ENCODE data around the gene TNFRSF12A.

TNFRSF12A gene

DNA sequence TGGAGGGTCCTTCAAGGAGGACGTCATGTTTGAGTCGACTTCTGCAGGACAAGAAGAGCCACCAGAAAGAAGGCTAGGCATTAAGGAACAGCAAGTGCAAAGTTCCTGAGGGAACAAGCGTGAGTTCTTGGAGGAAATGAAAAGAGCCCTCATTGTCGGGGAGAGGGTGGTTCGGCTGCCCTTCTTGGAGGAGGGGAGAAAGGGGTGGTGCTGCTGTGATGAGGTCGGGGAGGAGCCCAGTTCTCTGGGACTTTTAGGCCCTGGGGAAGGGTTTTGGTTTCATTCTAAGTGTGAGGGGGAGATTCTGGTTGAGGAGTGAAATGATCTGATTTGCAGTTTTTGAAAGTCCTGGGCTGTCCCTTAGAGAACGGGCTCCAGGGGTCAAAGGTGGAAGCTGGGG lies 12.5 kb downstream of the TNFRSF12A start:
- no peaks in the 10 kb centered on the region for H3K9me3 Mint-ChIP-seq
- H3K4me1 Mint-ChIP-seq = peaks cover 21% of the 10 kb centered on the region
- H3K4me3 Mint-ChIP-seq = no peak overlapping the region
- H3K27ac Mint-ChIP-seq = no peak overlapping the region
- no peak for ATAC-seq (ENCODE audit: low read depth)
- peaks cover 2% of the 10 kb centered on the region for H3K36me3 Mint-ChIP-seq
- DNase-seq (ENCODE audit: low spot score in 2 of 2) = no peak
- peaks cover 52% of the 10 kb centered on the region for H3K27me3 Mint-ChIP-seq

GRCh38 chr16:3035289-3035971 lies 15.3 kb downstream of the TNFRSF12A start:
- ATAC-seq (ENCODE audit: low read depth) = no peak
- H3K4me3 Mint-ChIP-seq = no peak overlapping the region
- peaks cover 2% of the 10 kb centered on the region for H3K36me3 Mint-ChIP-seq
- DNase-seq (ENCODE audit: low spot score in 2 of 2) = no peak
- peaks cover 9% of the 10 kb centered on the region for H3K4me1 Mint-ChIP-seq
- peaks cover 52% of the 10 kb centered on the region for H3K27me3 Mint-ChIP-seq
- no peaks in the 10 kb centered on the region for H3K9me3 Mint-ChIP-seq
- peak overlapping the region; percentile 15 for H3K27ac Mint-ChIP-seq

GRCh38 chr16:3035972-3036725 lies 16.0 kb downstream of the TNFRSF12A start:
- DNase-seq (ENCODE audit: low spot score in 2 of 2) (no peak), ATAC-seq (ENCODE audit: low read depth) (no peak)
- peaks cover 7% of the 10 kb centered on the region for H3K4me1 Mint-ChIP-seq
- peaks cover 2% of the 10 kb centered on the region for H3K36me3 Mint-ChIP-seq
- H3K4me3 Mint-ChIP-seq = peak overlapping the region; percentile 11
- no peaks in the 10 kb centered on the region for H3K9me3 Mint-ChIP-seq
- H3K27me3 Mint-ChIP-seq = peaks cover 46% of the 10 kb centered on the region
- peak overlapping the region; percentile 15 for H3K27ac Mint-ChIP-seq

DNA sequence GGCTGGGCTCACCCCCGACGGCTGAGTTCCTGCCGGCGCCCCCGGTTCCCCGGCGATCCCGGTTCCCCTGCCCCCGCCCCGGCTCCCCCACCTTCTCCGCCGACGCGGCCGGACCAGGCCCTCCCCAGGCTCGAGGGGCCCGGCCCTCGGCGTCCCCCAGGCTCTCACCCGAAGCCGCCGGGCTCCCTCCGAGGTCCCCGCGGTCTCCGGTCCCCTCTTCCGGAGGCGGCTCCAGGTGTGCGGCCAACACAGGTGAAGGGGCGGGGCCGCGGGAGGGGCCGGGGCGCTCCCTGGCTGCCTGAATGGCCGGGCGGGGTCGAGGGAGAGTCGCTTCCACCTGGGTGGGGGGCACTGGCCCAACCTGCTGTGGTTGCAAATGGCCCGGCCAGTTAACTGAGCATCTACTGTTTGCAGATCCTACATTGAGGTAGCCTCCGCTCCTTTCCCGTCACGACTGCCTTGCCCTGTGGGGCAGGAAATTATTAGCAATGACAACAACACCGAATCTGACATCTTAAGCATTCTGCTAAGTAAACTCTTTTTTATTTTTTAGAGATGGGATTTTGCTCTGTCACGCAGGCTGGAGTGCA lies 16.7 kb downstream of the TNFRSF12A start, which contains the start of gene BICDL2:
Gene BICDL2, minus strand, starts transcription at position 219 of the 590 bp plus-strand sequence. CDS start 1,448 bp downstream, outside the sequence.
- Mint-ChIP-seq H3K4me3 (peak within 1 kb of the TSS; percentile 60), H3K27me3 (peaks cover 42% of the 10 kb centered on the region), H3K27ac (peak within 1 kb of the TSS; percentile 15), H3K9me3 (no peaks in the 10 kb centered on the region), H3K36me3 (peaks cover 2% of the 10 kb centered on the region), H3K4me1 (peaks cover 7% of the 10 kb centered on the region)
- DNase-seq (ENCODE audit: low spot score in 2 of 2) (no peak), ATAC-seq (ENCODE audit: low read depth) (no peak)

DNA sequence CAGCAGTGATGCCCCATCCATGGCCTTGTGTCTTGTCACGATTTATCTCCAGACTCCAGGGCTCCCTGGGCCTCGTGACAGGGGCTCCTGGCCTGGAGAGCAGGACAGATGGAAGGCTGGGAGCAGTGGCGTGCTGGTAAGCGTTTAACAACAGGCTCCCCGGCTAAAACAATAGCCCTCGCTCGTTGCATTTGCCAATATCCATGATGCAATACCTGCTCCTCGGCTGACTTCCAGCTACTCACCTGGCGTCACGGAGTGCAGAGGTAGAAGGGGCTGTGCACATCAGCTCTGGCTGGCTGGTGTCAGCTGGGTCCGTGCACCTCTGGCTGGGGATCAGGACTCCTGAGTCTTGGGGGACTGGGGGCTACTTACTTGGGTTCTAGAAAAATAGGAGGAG lies 18.1 kb downstream of the TNFRSF12A start:
- Mint-ChIP-seq H3K36me3 (peaks cover 2% of the 10 kb centered on the region), H3K27me3 (peaks cover 33% of the 10 kb centered on the region), H3K9me3 (no peaks in the 10 kb centered on the region), H3K4me1 (peaks cover 7% of the 10 kb centered on the region), H3K4me3 (no peak overlapping the region), H3K27ac (no peak overlapping the region)
- ATAC-seq (ENCODE audit: low read depth) (no peak), DNase-seq (ENCODE audit: low spot score in 2 of 2) (no peak)

GRCh38 chr16:3038896-3039295 lies 18.7 kb downstream of the TNFRSF12A start:
- ATAC-seq (ENCODE audit: low read depth) = no peak
- Mint-ChIP-seq H3K4me3 (no peak overlapping the region), H3K27me3 (peaks cover 31% of the 10 kb centered on the region)

GRCh38 chr16:3042376-3042775 lies 22.2 kb downstream of the TNFRSF12A start:
- H3K9me3 Mint-ChIP-seq = no peaks in the 10 kb centered on the region
- peaks cover 3% of the 10 kb centered on the region for H3K4me1 Mint-ChIP-seq
- H3K27ac Mint-ChIP-seq = no peak overlapping the region
- no peak overlapping the region for H3K4me3 Mint-ChIP-seq
- no peaks in the 10 kb centered on the region for H3K36me3 Mint-ChIP-seq
- ATAC-seq (ENCODE audit: low read depth) (no peak), DNase-seq (ENCODE audit: low spot score in 2 of 2) (no peak)
- peaks cover 25% of the 10 kb centered on the region for H3K27me3 Mint-ChIP-seq

More at GRCh38 chr16:3038896-3039295, 18.7 kb downstream of the TNFRSF12A start:
- Mint-ChIP-seq H3K4me1 (peaks cover 7% of the 10 kb centered on the region), H3K27ac (no peak overlapping the region), H3K9me3 (no peaks in the 10 kb centered on the region), H3K36me3 (peaks cover 2% of the 10 kb centered on the region)
- DNase-seq (ENCODE audit: low spot score in 2 of 2) = no peak

- H3K27ac Mint-ChIP-seq = no peak overlapping the region
- no peaks in the 10 kb centered on the region for H3K36me3 Mint-ChIP-seq
- DNase-seq (ENCODE audit: low spot score in 2 of 2) (no peak), ATAC-seq (ENCODE audit: low read depth) (no peak)
- H3K4me1 Mint-ChIP-seq = peaks cover 3% of the 10 kb centered on the region
- H3K4me3 Mint-ChIP-seq = peak overlapping the region; percentile 84
- peaks cover 23% of the 10 kb centered on the region for H3K27me3 Mint-ChIP-seq
- H3K9me3 Mint-ChIP-seq = no peaks in the 10 kb centered on the region
These were observed 24.5 kb downstream of the TNFRSF12A start for GRCh38 chr16:3044708-3045107.

- H3K36me3 Mint-ChIP-seq = no peaks in the 10 kb centered on the region
- peaks cover 18% of the 10 kb centered on the region for H3K27me3 Mint-ChIP-seq
- DNase-seq (ENCODE audit: low spot score in 2 of 2) (peak; percentile 49 to 58), ATAC-seq (ENCODE audit: low read depth) (peak; percentile 90)
- H3K9me3 Mint-ChIP-seq = no peaks in the 10 kb centered on the region
- H3K4me3 Mint-ChIP-seq = peak within 1 kb of the TSS; percentile 84
- no peak within 1 kb of the TSS for H3K27ac Mint-ChIP-seq
- H3K4me1 Mint-ChIP-seq = peaks cover 3% of the 10 kb centered on the region
These were observed 25.8 kb downstream of the TNFRSF12A start, which contains the start of gene MMP25 for GRCh38 chr16:3045758-3046640. Gene MMP25, plus strand, starts transcription at chr16:3046561. Its CDS starts 357 bp downstream, at chr16:3046918.

DNA sequence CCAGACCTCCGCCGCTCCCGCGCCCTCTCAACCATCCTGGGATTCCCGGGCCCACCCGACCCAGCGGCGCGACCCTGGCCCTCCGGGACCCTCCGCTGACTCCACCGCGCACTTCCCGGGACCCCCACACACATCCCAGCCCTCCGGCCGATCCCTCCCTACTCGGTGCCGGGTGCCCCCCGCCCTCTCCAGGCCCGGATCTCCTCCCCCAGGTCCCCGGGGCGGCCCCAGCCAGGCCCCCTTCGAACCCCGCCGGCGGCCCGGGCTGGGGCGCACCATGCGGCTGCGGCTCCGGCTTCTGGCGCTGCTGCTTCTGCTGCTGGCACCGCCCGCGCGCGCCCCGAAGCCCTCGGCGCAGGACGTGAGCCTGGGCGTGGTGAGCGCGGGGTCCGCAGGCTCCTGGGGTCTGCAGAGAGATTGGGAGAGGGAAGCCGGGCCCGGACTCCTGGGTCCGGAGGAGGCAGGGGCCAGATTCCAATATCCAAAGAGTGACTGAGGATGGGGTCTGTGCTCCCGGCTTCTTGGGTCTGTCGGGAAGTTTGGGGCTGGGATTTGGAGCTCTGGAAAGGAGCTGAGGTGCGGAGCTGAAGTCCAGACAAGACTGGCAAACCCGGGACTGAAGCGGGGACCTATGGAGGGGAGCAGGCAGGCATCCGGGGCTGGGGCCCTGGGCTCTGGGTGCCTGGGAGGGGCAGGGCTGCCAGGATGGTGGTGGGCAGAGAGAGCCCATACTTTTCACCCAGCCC lies 26.6 kb downstream of the TNFRSF12A start:
- ATAC-seq (ENCODE audit: low read depth) = no peak

GRCh38 chr16:3047387-3047720 lies 27.2 kb downstream of the TNFRSF12A start:
- DNase-seq (ENCODE audit: low spot score in 2 of 2) (no peak), ATAC-seq (ENCODE audit: low read depth) (no peak)
- Mint-ChIP-seq H3K36me3 (no peaks in the 10 kb centered on the region), H3K27me3 (peaks cover 18% of the 10 kb centered on the region), H3K4me1 (peaks cover 3% of the 10 kb centered on the region), H3K9me3 (no peaks in the 10 kb centered on the region), H3K27ac (no peak overlapping the region), H3K4me3 (no peak overlapping the region)

More for the DNA sequence above, 26.6 kb downstream of the TNFRSF12A start:
- Mint-ChIP-seq H3K27me3 (peaks cover 18% of the 10 kb centered on the region), H3K36me3 (no peaks in the 10 kb centered on the region), H3K27ac (no peak overlapping the region), H3K9me3 (no peaks in the 10 kb centered on the region), H3K4me3 (peak overlapping the region; percentile 43), H3K4me1 (peaks cover 3% of the 10 kb centered on the region)
- no peak for DNase-seq (ENCODE audit: low spot score in 2 of 2)

DNA sequence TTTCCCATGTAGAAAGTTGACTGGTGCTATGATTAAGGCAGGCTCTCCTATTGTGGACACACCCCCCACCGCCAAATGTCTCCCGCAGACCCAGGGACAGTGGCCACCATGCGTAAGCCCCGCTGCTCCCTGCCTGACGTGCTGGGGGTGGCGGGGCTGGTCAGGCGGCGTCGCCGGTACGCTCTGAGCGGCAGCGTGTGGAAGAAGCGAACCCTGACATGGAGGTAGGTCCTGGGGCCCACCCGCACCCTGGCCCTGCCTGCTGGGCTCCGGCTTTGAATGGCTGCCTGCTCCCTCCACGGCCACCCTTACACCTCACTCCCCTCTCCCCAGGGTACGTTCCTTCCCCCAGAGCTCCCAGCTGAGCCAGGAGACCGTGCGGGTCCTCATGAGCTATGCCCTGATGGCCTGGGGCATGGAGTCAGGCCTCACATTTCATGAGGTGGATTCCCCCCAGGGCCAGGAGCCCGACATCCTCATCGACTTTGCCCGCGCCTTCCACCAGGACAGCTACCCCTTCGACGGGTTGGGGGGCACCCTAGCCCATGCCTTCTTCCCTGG lies 29.8 kb downstream of the TNFRSF12A start:
- Mint-ChIP-seq H3K27ac (no peak overlapping the region), H3K9me3 (no peaks in the 10 kb centered on the region), H3K4me3 (no peak overlapping the region), H3K4me1 (peaks cover 15% of the 10 kb centered on the region), H3K27me3 (peaks cover 9% of the 10 kb centered on the region), H3K36me3 (peaks cover 6% of the 10 kb centered on the region)
- DNase-seq (ENCODE audit: low spot score in 2 of 2) (no peak), ATAC-seq (ENCODE audit: low read depth) (no peak)

DNA sequence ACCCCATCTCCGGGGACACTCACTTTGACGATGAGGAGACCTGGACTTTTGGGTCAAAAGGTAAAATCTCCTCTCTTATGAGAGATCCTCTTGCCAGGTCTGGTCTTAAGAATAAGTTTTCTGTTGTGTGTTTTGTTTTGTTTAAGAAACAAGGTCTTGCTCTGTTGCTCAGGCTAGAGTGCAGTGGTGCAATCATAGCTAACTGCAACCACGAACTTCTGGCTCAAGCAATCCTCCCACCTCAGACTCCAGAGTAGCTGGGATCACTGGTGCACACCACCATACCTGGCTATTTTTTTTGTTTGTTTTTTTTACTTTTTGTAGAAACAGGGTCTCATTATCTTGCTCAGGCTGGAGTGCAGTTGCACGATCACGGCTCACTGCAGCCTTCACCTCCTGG lies 30.3 kb downstream of the TNFRSF12A start:
- ATAC-seq (ENCODE audit: low read depth) (no peak), DNase-seq (ENCODE audit: low spot score in 2 of 2) (no peak)
- Mint-ChIP-seq H3K4me1 (peaks cover 14% of the 10 kb centered on the region), H3K27ac (no peak overlapping the region), H3K9me3 (no peaks in the 10 kb centered on the region), H3K27me3 (peaks cover 6% of the 10 kb centered on the region), H3K4me3 (no peak overlapping the region), H3K36me3 (peaks cover 6% of the 10 kb centered on the region)

All from memory B cell (primary cell).